Epithelial cell of umbilical artery (primary cell): ENCODE results near the gene SPINK9. TPM values are rescaled to one million over a fixed set of nuclear protein-coding genes. Genes with fewer than 3 reads are reported as not detected.

ENCODE experiments used
- total RNA-seq: library from RNA; depleted of rRNA; stranded (reverse); fragments of >200 nt; gene quantifications from 2 replicates; pipeline ENCODE4 v1.2.3, GENCODE V29; 2014

SPINK9 gene
- not detected in 2 replicates for total RNA-seq

DNA sequence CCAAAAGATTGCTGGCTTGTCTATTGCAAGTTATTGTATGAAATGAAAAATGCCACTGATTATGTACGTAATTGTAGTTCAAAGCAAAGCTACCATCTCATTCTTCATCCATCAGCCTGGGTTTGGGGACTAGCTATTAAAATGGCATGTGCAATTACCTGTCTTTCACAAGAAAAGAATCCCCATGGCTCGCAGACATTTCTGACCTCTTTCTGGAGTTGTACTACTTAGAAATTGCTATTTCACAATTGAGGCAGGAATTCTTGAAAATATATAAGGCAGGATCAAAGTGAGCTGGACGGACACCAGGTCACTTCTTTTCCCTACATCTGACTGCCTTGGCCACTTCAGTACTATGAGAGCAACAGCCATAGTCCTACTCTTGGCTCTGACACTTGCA, at the start of gene SPINK9:
Gene SPINK9, plus strand, starts transcription at position 301 of the 400 bp plus-strand sequence. Its CDS starts 55 bp downstream, at position 356.

GRCh38 chr5:148312153-148312552, 23.2 kb upstream of the SPINK9 start, which contains the start of gene SPINK7:
TSS of gene SPINK7 (plus strand) at chr5:148312423. CDS start at chr5:148312484, 61 bp downstream.

GRCh38 chr5:148383564-148384379, 48.4 kb downstream of the SPINK9 start, which contains the start of gene FBXO38:
TSS of gene FBXO38 (plus strand) at chr5:148383958. CDS start at chr5:148394777, 10,819 bp downstream.

Other genes with a start within 250 kb of the SPINK9 start
- gene SPINK14, start 167.0 kb upstream of the SPINK9 start, total RNA-seq, result not detected in 2 replicates
- not detected in 2 replicates for gene SPINK6, start 132.5 kb upstream of the SPINK9 start, total RNA-seq
- not detected in 2 replicates for gene MARCOL, start 97.0 kb upstream of the SPINK9 start, total RNA-seq
- gene SPINK13, start 66.8 kb upstream of the SPINK9 start, total RNA-seq, result not detected in 2 replicates
- not detected in 2 replicates for gene SPINK7, start 23.1 kb upstream of the SPINK9 start, total RNA-seq
- 52.6 and 81.5 TPM in 2 replicates for gene FBXO38, start 48.4 kb downstream of the SPINK9 start, total RNA-seq